Renal pelvis (tissue), 12 donors: ENCODE data around the gene MAP2K1. TPM values are rescaled to one million over a fixed set of nuclear protein-coding genes. Genes with fewer than 3 reads are reported as not detected.
"Not testable (repeated sequence)": the region's sequence is repeated elsewhere in the genome, so short reads cannot be mapped to it uniquely, and the experiment has no call there.

Experiments used
- DNase-seq: peaks from one replicate; pipeline ENCODE4 v3.0.0-alpha.2; 2013
- long read RNA-seq, 16 experiments: transcript quantifications; one replicate each; lab custom pipeline, GENCODE V29; 2026
- polyA plus RNA-seq, 3 donors: library from polyadenylated mRNA; unstranded; fragments of 120-200 nt; gene quantifications; one replicate each; pipeline ENCODE4 v1.2.1, GENCODE V29; 2013; ENCODE audit not compliant: insufficient read length in 3 of 3

The MAP2K1 gene
- polyA plus RNA-seq = 10 to 100 TPM; 51.2 to 53.8 (median 51.9) TPM
- long read RNA-seq, donor 1, transcript MAP2K1-201 (11 exons, 3,410 nt) = major isoform, 12 of 55 reads
- long read RNA-seq, donor 1, partial matches to known transcripts = 43 of 55 reads
- long read RNA-seq, donor 1, other reads (novel, unspliced or antisense) = 0 of 55 reads
- long read RNA-seq, donor 2, transcript MAP2K1-201 (11 exons, 3,410 nt) = major isoform, 11 of 4,373 reads
- long read RNA-seq, donor 2, partial matches to known transcripts = 4,087 of 4,373 reads
- long read RNA-seq, donor 2, other reads (novel, unspliced or antisense) = 275 of 4,373 reads
- long read RNA-seq, donor 3, transcript MAP2K1-201 (11 exons, 3,410 nt) = major isoform, 10 of 3,207 reads
- long read RNA-seq, donor 3, partial matches to known transcripts = 1,955 of 3,207 reads
- long read RNA-seq, donor 3, other reads (novel, unspliced or antisense) = 1,242 of 3,207 reads
- long read RNA-seq, donor 4, transcript MAP2K1-201 (11 exons, 3,410 nt) = major isoform, 12 of 3,523 reads
- long read RNA-seq, donor 4, partial matches to known transcripts = 3,293 of 3,523 reads
- long read RNA-seq, donor 4, other reads (novel, unspliced or antisense) = 218 of 3,523 reads
- long read RNA-seq, donor 5, transcript MAP2K1-201 (11 exons, 3,410 nt) = major isoform, 6 of 1,837 reads
- long read RNA-seq, donor 5, partial matches to known transcripts = 1,134 of 1,837 reads
- long read RNA-seq, donor 5, other reads (novel, unspliced or antisense) = 697 of 1,837 reads
- long read RNA-seq, donor 6, transcript MAP2K1-201 (11 exons, 3,410 nt) = major isoform, 7 of 2,467 reads
- long read RNA-seq, donor 6, partial matches to known transcripts = 2,308 of 2,467 reads
- long read RNA-seq, donor 6, other reads (novel, unspliced or antisense) = 151 of 2,467 reads
- long read RNA-seq, donor 7, transcript MAP2K1-201 (11 exons, 3,410 nt) = major isoform, 13 of 3,559 reads
- long read RNA-seq, donor 7, partial matches to known transcripts = 2,585 of 3,559 reads
- long read RNA-seq, donor 7, other reads (novel, unspliced or antisense) = 961 of 3,559 reads
- long read RNA-seq, donor 8, transcript MAP2K1-201 (11 exons, 3,410 nt) = major isoform, 5 of 48 reads
- long read RNA-seq, donor 8, partial matches to known transcripts = 43 of 48 reads
- long read RNA-seq, donor 8, other reads (novel, unspliced or antisense) = 0 of 48 reads
- long read RNA-seq, donor 9, transcript MAP2K1-201 (11 exons, 3,410 nt) = major isoform, 16 of 16 reads
- long read RNA-seq, donor 9, partial matches to known transcripts = 0 of 16 reads
- long read RNA-seq, donor 9, other reads (novel, unspliced or antisense) = 0 of 16 reads
- long read RNA-seq, donor 10, transcript MAP2K1-201 (11 exons, 3,410 nt) = major isoform, 5 of 3,410 reads
- long read RNA-seq, donor 10, partial matches to known transcripts = 3,208 of 3,410 reads
- long read RNA-seq, donor 10, other reads (novel, unspliced or antisense) = 197 of 3,410 reads
- long read RNA-seq, donor 11, transcript MAP2K1-201 (11 exons, 3,410 nt) = major isoform, 8 of 1,970 reads
- long read RNA-seq, donor 11, partial matches to known transcripts = 1,934 of 1,970 reads
- long read RNA-seq, donor 11, other reads (novel, unspliced or antisense) = 28 of 1,970 reads
- long read RNA-seq, donor 12, transcript MAP2K1-201 (11 exons, 3,410 nt) = major isoform, 16 of 4,112 reads
- long read RNA-seq, donor 12, partial matches to known transcripts = 3,754 of 4,112 reads
- long read RNA-seq, donor 12, other reads (novel, unspliced or antisense) = 341 of 4,112 reads
- long read RNA-seq, donor 13, partial matches to known transcripts = 1,545 of 2,274 reads
- long read RNA-seq, donor 13, other reads (novel, unspliced or antisense) = 725 of 2,274 reads
- long read RNA-seq, donor 14 = 0 reads
- long read RNA-seq, donor 15 = 0 reads
- long read RNA-seq, donor 16, transcript MAP2K1-201 (11 exons, 3,410 nt) = major isoform, 13 of 3,896 reads
- long read RNA-seq, donor 16, partial matches to known transcripts = 3,704 of 3,896 reads
- long read RNA-seq, donor 16, other reads (novel, unspliced or antisense) = 179 of 3,896 reads

GRCh38 chr15:66386204-66387123, at the start of gene MAP2K1:
MAP2K1 (plus strand) TSS chr15:66386912; CDS start chr15:66387348, 436 bp downstream.
- peak; percentile 96 for DNase-seq

- not testable (repeated sequence) for DNase-seq
Observed at GRCh38 chr15:66348530-66348929, 38.2 kb upstream of the MAP2K1 start.

GRCh38 chr15:66356077-66356358, 30.7 kb upstream of the MAP2K1 start:
- no peak for DNase-seq

GRCh38 chr15:66356359-66357236, 30.1 kb upstream of the MAP2K1 start, which contains the start of gene TIPIN:
TIPIN (minus strand) TSS chr15:66356685; CDS start chr15:66352947, 3,738 bp downstream.
- DNase-seq = peak; percentile 94

- DNase-seq = no peak
Observed at GRCh38 chr15:66359740-66360139, 27.0 kb upstream of the MAP2K1 start.

GRCh38 chr15:66361745-66362460, 24.8 kb upstream of the MAP2K1 start:
- not testable (repeated sequence) for DNase-seq

GRCh38 chr15:66362776-66363175, 23.9 kb upstream of the MAP2K1 start:
- DNase-seq = no peak

GRCh38 chr15:66364944-66365528, 21.7 kb upstream of the MAP2K1 start:
- DNase-seq = no peak

GRCh38 chr15:66369773-66370651, 16.7 kb upstream of the MAP2K1 start:
- DNase-seq = peak; percentile 11

GRCh38 chr15:66374179-66374578, 12.5 kb upstream of the MAP2K1 start:
- DNase-seq = no peak

GRCh38 chr15:66378814-66379430, 7.8 kb upstream of the MAP2K1 start:
- no peak for DNase-seq

GRCh38 chr15:66381376-66381775, 5.3 kb upstream of the MAP2K1 start:
- DNase-seq = not testable (repeated sequence)

- peak; percentile 35 for DNase-seq
Observed at GRCh38 chr15:66387163-66388042, 691 bp downstream of the MAP2K1 start.

GRCh38 chr15:66388043-66388363, 1.3 kb downstream of the MAP2K1 start:
- DNase-seq = no peak
